Brain microvascular endothelial cell (primary cell): Measurements from ENCODE around the gene SPRR5.

Experiments used
- DNase-seq: peaks from one replicate; pipeline ENCODE4 v3.0.0-alpha.2; 2020
- H3K27ac ChIP-seq: fragments of 250-450 bp; sonication (Bioruptor Pico); 2 replicates; pipeline ENCODE4 v1.5.1; 2020; ENCODE audit warnings: mild to moderate bottlenecking, moderate library complexity
- H3K27me3 ChIP-seq: fragments of 250-450 bp; sonication (Bioruptor Pico); replicated peaks from 2 replicates; pipeline ENCODE4 v1.5.1; 2020; ENCODE audit warnings: mild to moderate bottlenecking
- H3K36me3 ChIP-seq: fragments of 250-450 bp; sonication (Bioruptor Pico); replicated peaks from 2 replicates; pipeline ENCODE4 v1.5.1; 2020; ENCODE audit warnings: mild to moderate bottlenecking
- H3K4me3 ChIP-seq: 2 replicates; pipeline ENCODE4 v1.5.1; 2011; ENCODE audit warnings: low read depth, mild to moderate bottlenecking, control low read depth, low read length, moderate library complexity
- CTCF ChIP-seq: IDR thresholded peaks from 2 replicates; pipeline ENCODE4 v1.5.1; 2011; ENCODE audit warnings: low read depth, mild to moderate bottlenecking, moderate library complexity, low read length, control low read depth, inconsistent platforms; ENCODE audit errors: missing control alignments
- in situ Hi-C: cut with HindIII; loops from 2 replicates; pipeline ENCODE4 v1.10.0; 2017; ENCODE audit warnings: low sequenced_read_pairs, low pct_ligation_motif_present

Gene SPRR5

DNA sequence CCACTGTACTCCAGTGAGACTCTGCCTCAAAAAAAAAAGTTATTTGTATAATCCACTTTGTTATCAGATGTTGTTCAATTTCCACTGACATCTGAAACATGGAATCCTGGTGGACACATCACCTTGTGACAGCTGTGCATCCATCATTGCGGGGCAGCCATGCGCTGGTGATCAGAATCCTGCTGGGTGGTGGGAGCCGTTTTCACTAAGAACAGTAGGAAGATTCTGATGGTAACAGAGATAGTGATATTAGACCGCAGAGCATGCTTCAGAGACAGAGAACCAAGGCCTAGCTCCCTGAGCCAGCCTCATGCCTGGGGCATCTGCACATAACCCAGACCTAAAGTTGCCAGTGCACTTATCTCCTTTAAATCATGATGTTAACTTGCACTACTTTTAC, 51.5 kb downstream of the SPRR5 start:
- no peak for TF ChIP-seq CTCF
- Histone ChIP-seq H3K27me3 (no peaks in the 10 kb centered on the region), H3K4me3 (no peak overlapping the region), H3K36me3 (no peaks in the 10 kb centered on the region), H3K27ac (no peak overlapping the region)
- no peak for DNase-seq
- in situ Hi-C loops: no loop called here
